ENCODE data around the gene SUCLA2. TPM values are rescaled to one million over a fixed set of nuclear protein-coding genes. Genes with fewer than 3 reads are reported as not detected.

Gene SUCLA2
- total RNA-seq, 3 donors from 2014 or later (not counting 1 experiment from before 2014, with no cell fraction given) = 28.4 to 34.3 (median 31.0) TPM

- no peaks in the 10 kb centered on the region for H3K9me3 ChIP-seq (ENCODE audit: control insufficient read depth, insufficient read depth, low read length)
- TF ChIP-seq CTCF (IDR thresholded peaks at IDR 0.05) = no peak
- Mint-ChIP-seq H3K4me1 (peaks cover 0 to 4% of the 10 kb centered on the region in 2 donors), H3K27ac (no peak overlapping the region), H3K36me3 (no peaks in the 10 kb centered on the region), H3K27me3 (ENCODE audit: low read depth in 2 of 2) (peaks cover 0 to 2% of the 10 kb centered on the region in 2 donors), H3K4me3 (no peak overlapping the region), H3K9me3 (no peaks in the 10 kb centered on the region)
- H3K27me3 ChIP-seq (ENCODE audit: control insufficient read depth, insufficient read depth, low read length) = no peaks in the 10 kb centered on the region
- 90% methylated on average over 3 of the region's 3 CpGs for WGBS (ENCODE audit: insufficient coverage)
- H3K4me3 ChIP-seq (ENCODE audit: low read length) = no peak overlapping the region
- intact Hi-C loops (cut with micrococcal nuclease) = no loop called here
- H3K27ac ChIP-seq (ENCODE audit: low read length) = no peak overlapping the region
- DNase-seq = no peak
- no peaks in the 10 kb centered on the region for H3K4me1 ChIP-seq (ENCODE audit: control insufficient read depth, insufficient read depth, low read length)
- no peaks in the 10 kb centered on the region for H3K36me3 ChIP-seq (ENCODE audit: control insufficient read depth, insufficient read depth, low read length)
- ATAC-seq = no peak
Measured at GRCh38 chr13:47929156-47929555, 71.9 kb downstream of the SUCLA2 start.

- intact Hi-C loops (cut with micrococcal nuclease) = no loop called here
- 87% methylated on average over 4 of the region's 4 CpGs for WGBS (ENCODE audit: insufficient coverage)
- Histone ChIP-seq H3K36me3 (ENCODE audit: control insufficient read depth, insufficient read depth, low read length) (no peaks in the 10 kb centered on the region), H3K27me3 (ENCODE audit: control insufficient read depth, insufficient read depth, low read length) (no peaks in the 10 kb centered on the region), H3K4me1 (ENCODE audit: control insufficient read depth, insufficient read depth, low read length) (no peaks in the 10 kb centered on the region), H3K4me3 (ENCODE audit: low read length) (no peak overlapping the region), H3K9me3 (ENCODE audit: control insufficient read depth, insufficient read depth, low read length) (peaks cover 4% of the 10 kb centered on the region), H3K27ac (ENCODE audit: low read length) (no peak overlapping the region)
- no peak overlapping the region for H3K27ac Mint-ChIP-seq
- peaks cover 14% of the 10 kb centered on the region for H3K36me3 Mint-ChIP-seq
- peaks cover 0 to 2% of the 10 kb centered on the region in 2 donors for H3K9me3 Mint-ChIP-seq
- no peak for ATAC-seq
- no peak overlapping the region for H3K4me3 Mint-ChIP-seq
- no peak for TF ChIP-seq CTCF (IDR thresholded peaks at IDR 0.05)
- no peaks in the 10 kb centered on the region for H3K4me1 Mint-ChIP-seq
- H3K27me3 Mint-ChIP-seq (ENCODE audit: low read depth in 2 of 2) = no peaks in the 10 kb centered on the region
- no peak for DNase-seq
Measured at GRCh38 chr13:47917022-47917574, 84.0 kb downstream of the SUCLA2 start.

GRCh38 chr13:47908197-47908902 is 92.7 kb downstream of the SUCLA2 start:
- Histone ChIP-seq H3K4me3 (ENCODE audit: low read length) (no peak overlapping the region), H3K4me1 (ENCODE audit: control insufficient read depth, insufficient read depth, low read length) (no peaks in the 10 kb centered on the region), H3K27me3 (ENCODE audit: control insufficient read depth, insufficient read depth, low read length) (no peaks in the 10 kb centered on the region), H3K36me3 (ENCODE audit: control insufficient read depth, insufficient read depth, low read length) (no peaks in the 10 kb centered on the region), H3K9me3 (ENCODE audit: control insufficient read depth, insufficient read depth, low read length) (no peaks in the 10 kb centered on the region), H3K27ac (ENCODE audit: low read length) (no peak overlapping the region)
- Mint-ChIP-seq H3K36me3 (no peaks in the 10 kb centered on the region), H3K27me3 (ENCODE audit: low read depth in 2 of 2) (no peaks in the 10 kb centered on the region), H3K4me3 (no peak overlapping the region), H3K9me3 (peaks cover 2 to 5% of the 10 kb centered on the region in 2 donors), H3K4me1 (peaks cover 0 to 6% of the 10 kb centered on the region in 2 donors), H3K27ac (no peak overlapping the region)
- intact Hi-C loops (cut with micrococcal nuclease) = no loop called here
- ATAC-seq = no peak
- no peak for TF ChIP-seq CTCF (IDR thresholded peaks at IDR 0.05)
- WGBS (ENCODE audit: insufficient coverage) = 84% methylated on average over 11 of the region's 12 CpGs
- DNase-seq = no peak
